OCI-LY7 (cell line): Measurements from ENCODE around the gene PIBF1.

ENCODE experiments used
- EZH2phosphoT487 ChIP-seq: fragments of 200-600 bp; sonication (generic); IDR thresholded peaks from 2 replicates; pipeline ENCODE4 v1.6.1; 2018; ENCODE audit warnings: low read depth, borderline replicate concordance, mild to moderate bottlenecking, mixed run types, antibody characterized with exemption, low read length, moderate library complexity, mixed read lengths
- TF ChIP-seq, protein P1 (sequence below): fragments of 200-600 bp; sonication (generic); conservative IDR thresholded peaks from 2 replicates; pipeline ENCODE4 v1.5.1; 2014; ENCODE audit warnings: mild to moderate bottlenecking, antibody characterized with exemption, low read length, moderate library complexity, mixed read lengths

DNA sequence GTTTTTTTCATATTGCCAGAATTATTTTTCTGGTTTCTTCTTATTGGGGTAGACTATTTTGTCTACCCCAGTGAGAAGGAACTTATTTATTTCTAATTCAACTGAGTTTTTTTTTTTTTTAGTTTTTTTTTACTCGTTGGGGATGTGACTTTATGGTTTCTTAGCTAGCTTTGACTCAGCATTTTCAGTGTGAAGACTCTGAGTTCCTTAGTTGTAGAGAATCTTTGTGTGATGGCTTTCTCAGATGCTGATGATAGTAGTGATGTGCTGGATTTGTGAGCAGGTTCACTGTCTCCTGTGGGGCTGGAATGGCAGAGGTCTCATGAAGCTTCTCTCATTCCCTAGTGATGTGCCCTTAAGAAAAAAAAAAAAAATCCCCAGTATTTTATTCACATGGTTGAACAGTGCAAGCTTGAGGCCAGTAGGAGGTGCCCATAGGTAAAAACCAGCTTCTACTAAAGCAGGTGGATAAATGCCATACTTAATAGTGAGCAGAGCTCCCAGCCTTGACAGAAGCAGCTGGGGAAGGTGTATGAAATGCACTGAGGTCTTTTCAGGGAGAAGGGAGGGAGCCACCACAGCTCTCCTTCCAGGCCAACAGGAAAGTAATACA lies 170.7 kb downstream of the PIBF1 start:
- TF ChIP-seq, protein P1, sequence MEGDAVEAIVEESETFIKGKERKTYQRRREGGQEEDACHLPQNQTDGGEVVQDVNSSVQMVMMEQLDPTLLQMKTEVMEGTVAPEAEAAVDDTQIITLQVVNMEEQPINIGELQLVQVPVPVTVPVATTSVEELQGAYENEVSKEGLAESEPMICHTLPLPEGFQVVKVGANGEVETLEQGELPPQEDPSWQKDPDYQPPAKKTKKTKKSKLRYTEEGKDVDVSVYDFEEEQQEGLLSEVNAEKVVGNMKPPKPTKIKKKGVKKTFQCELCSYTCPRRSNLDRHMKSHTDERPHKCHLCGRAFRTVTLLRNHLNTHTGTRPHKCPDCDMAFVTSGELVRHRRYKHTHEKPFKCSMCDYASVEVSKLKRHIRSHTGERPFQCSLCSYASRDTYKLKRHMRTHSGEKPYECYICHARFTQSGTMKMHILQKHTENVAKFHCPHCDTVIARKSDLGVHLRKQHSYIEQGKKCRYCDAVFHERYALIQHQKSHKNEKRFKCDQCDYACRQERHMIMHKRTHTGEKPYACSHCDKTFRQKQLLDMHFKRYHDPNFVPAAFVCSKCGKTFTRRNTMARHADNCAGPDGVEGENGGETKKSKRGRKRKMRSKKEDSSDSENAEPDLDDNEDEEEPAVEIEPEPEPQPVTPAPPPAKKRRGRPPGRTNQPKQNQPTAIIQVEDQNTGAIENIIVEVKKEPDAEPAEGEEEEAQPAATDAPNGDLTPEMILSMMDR = 0 out of 2 replicates have a peak, but pooled peaks have one; percentile 26
- TF ChIP-seq EZH2phosphoT487 = no peak
